HepG2 (cell line): ENCODE results near the gene MED9. TPM values are rescaled to one million over a fixed set of nuclear protein-coding genes. Genes with fewer than 3 reads are reported as not detected.

Source experiments
- ATAC-seq: fragments of 200-7000 bp; cut with Tn5 transposase; 3 replicates; pipeline ENCODE4 v1.9.1; 2020; ENCODE audit warnings: mild to moderate bottlenecking, moderate library complexity
- Bru-seq: library from RNA; stranded (reverse); fragments of 400-500 nt; gene quantifications from one replicate; lab custom pipeline; 2021; lab: Mats Ljungman, UMichigan
- BruChase-seq, 2 experiments: library from RNA; stranded (reverse); fragments of 400-500 nt; gene quantifications; one replicate each; lab custom pipeline; 2021; lab: Mats Ljungman, UMichigan
- BruUV-seq: library from RNA; stranded (reverse); fragments of 400-500 nt; replicated peaks from 2 replicates; lab custom pipeline; 2021; lab: Mats Ljungman, UMichigan
- CTCF ChIA-PET: fragments of 300-600 bp; formaldehyde crosslinking; extraction: SDS; loops from one replicate; lab custom pipeline; 2021; ENCODE audit warnings: low total read pairs, inconsistent platforms, low intra/inter-chr PET ratio; lab: Yijun Ruan, JAX
- POLR2A ChIA-PET: fragments of 350-600 bp; sonication (Branson Sonifier 250); formaldehyde crosslinking; loops from one replicate; lab custom pipeline; 2020; ENCODE audit warnings: antibody characterized with exemption, inconsistent platforms; lab: Yijun Ruan, JAX
- DNase-seq: peaks from one replicate; pipeline ENCODE4 v3.0.0-alpha.2; 2015; ENCODE audit warnings: low spot score
- FAIRE-seq: peaks from 3 replicates; lab custom pipeline; 2011; peaks lifted over from hg19 to GRCh38; lab: Jason Lieb, UNC
- H2AFZ ChIP-seq: one replicate; pipeline ENCODE4 v1.6.1; 2011; ENCODE audit warnings: low read length, inconsistent platforms
- H3K27ac ChIP-seq: fragments of 300-600 bp; 3 replicates; pipeline ENCODE4 v1.8.0; 2011; ENCODE audit warnings: mixed run types, mild to moderate bottlenecking, mixed read lengths, low read length, inconsistent platforms; ENCODE audit not compliant: insufficient read depth; ENCODE audit errors: extremely low read length
- H3K27me3 ChIP-seq, 2 experiments: fragments of 200-600 bp in 1 of 2; 2 replicates in 1 of 2; 3 replicates in 1 of 2; pipeline versions ENCODE4 v1.6.0 to v1.8.0; 2011; ENCODE audit warnings: low read length in 2 of 2, mild to moderate bottlenecking in 2 of 2, moderate library complexity in 2 of 2, inconsistent platforms in 1 of 2; ENCODE audit not compliant: insufficient read depth in 2 of 2, control insufficient read depth in 1 of 2
- H3K36me3 ChIP-seq, 2 experiments: fragments of 200-600 bp in 1 of 2; replicated peaks in 1 of 2; 2 replicates in 1 of 2; 3 replicates in 1 of 2; pipeline versions ENCODE4 v1.5.1 to v1.8.0; 2011; ENCODE audit warnings: low read length in 2 of 2, inconsistent platforms in 1 of 2; ENCODE audit not compliant: insufficient read depth in 2 of 2, control insufficient read depth in 1 of 2
- H3K4me1 ChIP-seq: 2 replicates; pipeline ENCODE4 v1.5.1; 2012; ENCODE audit warnings: low read length, inconsistent platforms; ENCODE audit not compliant: insufficient read depth
- H3K4me2 ChIP-seq: 2 replicates; pipeline ENCODE4 v1.6.0; 2011; ENCODE audit warnings: low read depth, low read length, inconsistent platforms
- H3K4me3 ChIP-seq, 3 experiments: fragments of 200-600 bp in 1 of 3; sonication (generic), shearing (Covaris generic) in 1 of 3; replicated peaks in 1 of 3; 2 replicates each; pipeline ENCODE4 v1.5.1; 2011 to 2016; ENCODE audit warnings: low read length in 3 of 3, inconsistent platforms in 2 of 3, low read depth in 2 of 3, mild to moderate bottlenecking in 2 of 3, control low read depth in 1 of 3, mixed read lengths in 1 of 3; ENCODE audit not compliant: insufficient read depth in 1 of 3
- H3K79me2 ChIP-seq: one replicate; pipeline ENCODE4 v1.6.1; 2011; ENCODE audit warnings: low read length, inconsistent platforms; ENCODE audit not compliant: insufficient read depth
- H3K9ac ChIP-seq: 2 replicates; pipeline ENCODE4 v1.6.0; 2011; ENCODE audit warnings: mild to moderate bottlenecking, low read depth, low read length, inconsistent platforms; ENCODE audit not compliant: insufficient read depth
- H3K9me3 ChIP-seq: 2 replicates; pipeline ENCODE4 v1.5.1; 2012; ENCODE audit warnings: mild to moderate bottlenecking, low read length
- H4K20me1 ChIP-seq: 2 replicates; pipeline ENCODE4 v1.6.0; 2011; ENCODE audit warnings: inconsistent platforms, mild to moderate bottlenecking, low read length, moderate library complexity; ENCODE audit not compliant: insufficient read depth
- DNMT1 ChIP-seq: sonication (generic); formaldehyde crosslinking; IDR thresholded peaks from 2 replicates; pipeline ENCODE4 v1.5.1; 2020; ENCODE audit warnings: mild to moderate bottlenecking, missing genetic modification reagents
- ELF4 ChIP-seq: sonication (generic); formaldehyde crosslinking; IDR thresholded peaks from 2 replicates; pipeline ENCODE4 v1.5.0; 2020; ENCODE audit warnings: missing genetic modification reagents, mild to moderate bottlenecking, moderate library complexity, borderline replicate concordance
- FOXC1 ChIP-seq: sonication (generic); formaldehyde crosslinking; IDR thresholded peaks from 2 replicates; pipeline ENCODE4 v1.8.0; 2022; ENCODE audit warnings: mild to moderate bottlenecking, missing genetic modification reagents, borderline replicate concordance
- HDAC2 ChIP-seq: sonication (generic); formaldehyde crosslinking; IDR thresholded peaks from 2 replicates; pipeline ENCODE4 v1.4.0; 2020; ENCODE audit warnings: missing genetic modification reagents
- MATR3 ChIP-seq: sonication (generic); formaldehyde crosslinking; IDR thresholded peaks from 2 replicates; pipeline ENCODE4 v1.4.0; 2020; ENCODE audit warnings: missing genetic modification reagents
- MED1 ChIP-seq: sonication (generic); formaldehyde crosslinking; IDR thresholded peaks from 2 replicates; pipeline ENCODE4 v1.4.0; 2020; ENCODE audit warnings: missing genetic modification reagents
- RORA ChIP-seq: sonication (generic); formaldehyde crosslinking; IDR thresholded peaks from 2 replicates; pipeline ENCODE4 v1.5.0; 2020; ENCODE audit warnings: mild to moderate bottlenecking, missing genetic modification reagents, moderate library complexity
- TCF7L2 ChIP-seq: IDR thresholded peaks from 2 replicates; pipeline ENCODE4 v1.6.1; 2011; ENCODE audit warnings: mild to moderate bottlenecking, low read depth, low read length, moderate library complexity
- ZFYVE20 ChIP-seq: sonication (generic); formaldehyde crosslinking; IDR thresholded peaks from 2 replicates; pipeline ENCODE4 v1.8.0; 2023; ENCODE audit warnings: low read depth, mild to moderate bottlenecking, moderate library complexity, missing genetic modification reagents, borderline replicate concordance
- ZIK1 ChIP-seq: sonication (generic); formaldehyde crosslinking; IDR thresholded peaks from 2 replicates; pipeline ENCODE4 v1.5.0; 2020; ENCODE audit warnings: mild to moderate bottlenecking, low read depth, missing genetic modification reagents, borderline replicate concordance
- ZNF17 ChIP-seq: sonication (generic); formaldehyde crosslinking; IDR thresholded peaks from 2 replicates; pipeline ENCODE4 v1.5.0; 2020; ENCODE audit warnings: mild to moderate bottlenecking, missing genetic modification reagents
- ZNF614 ChIP-seq: IDR thresholded peaks from 2 replicates; pipeline ENCODE4 v1.6.1; 2018; ENCODE audit warnings: missing biosample characterization, missing genetic modification reagents, inconsistent platforms, borderline replicate concordance
- ZNF737 ChIP-seq: sonication (generic); formaldehyde crosslinking; IDR thresholded peaks from 2 replicates; pipeline ENCODE4 v1.5.0; 2020; ENCODE audit warnings: missing genetic modification reagents, mild to moderate bottlenecking, borderline replicate concordance
- WGBS: methylation state at CpG from one replicate; pipeline ENCODE4 v1.1.6; 2017; ENCODE audit warnings: low lambda C conversion rate; 5-methylcytosine and 5-hydroxymethylcytosine counted together
- in situ Hi-C: cut with HindIII; loops from 2 replicates; pipeline ENCODE4 v1.10.0; 2017; ENCODE audit warnings: low pct_unique_long_range_greater_than_20kb; ENCODE audit not compliant: extremely low pct_ligation_motif_present
- intact Hi-C: fragments of 100-400 bp; cut with micrococcal nuclease; formaldehyde crosslinking; loops from one replicate; pipeline ENCODE4 v1.10.0; 2022; ENCODE audit not compliant: unreplicated experiment
- long read RNA-seq, 2 experiments: library from RNA in 1 of 2; library from polyadenylated mRNA in 1 of 2; stranded (forward) in 1 of 2; unstranded in 1 of 2; transcript quantifications; one replicate each; pipeline ENCODE4 v2.0.0, GENCODE V29; 2019 to 2022
- polyA minus RNA-seq, 3 experiments: library from RNA; depleted of rRNA, polyadenylated mRNA; stranded (reverse); fragments of >200 nt; gene quantifications; 2 replicates each; pipeline ENCODE4 v1.2.3, GENCODE V29; 2011; ENCODE audit warnings: low replicate concordance in 1 of 3
- polyA plus RNA-seq, 8 experiments: library from polyadenylated mRNA; depleted of rRNA in 3 of 8; stranded (reverse) in 7 of 8; unstranded in 1 of 8; fragments of >200 nt; fragmentation: Illumina TruSeq in 4 of 8; extraction: Trizol in 4 of 8; gene quantifications; 2 replicates each; pipeline versions ENCODE4 v1.2.1 to v1.2.3, GENCODE V29; 2011 to 2016; ENCODE audit warnings: low read depth in 4 of 8, missing spikeins in 1 of 8, mixed read lengths in 1 of 8; ENCODE audit not compliant: insufficient read depth in 1 of 8
- total RNA-seq, 5 experiments: library from RNA; depleted of rRNA; stranded (reverse); fragments of >200 nt; fragmentation: Illumina TruSeq; extraction: Trizol; gene quantifications; 2 replicates each; pipeline ENCODE4 v1.2.3, GENCODE V29; 2016; ENCODE audit warnings: low read depth in 1 of 5
- TF ChIP-seq, protein P1 (sequence below): sonication (generic); formaldehyde crosslinking; IDR thresholded peaks from 2 replicates; pipeline ENCODE4 v1.5.0; 2020; ENCODE audit warnings: missing genetic modification reagents, mild to moderate bottlenecking, borderline replicate concordance
- TF ChIP-seq, protein P2 (sequence below): sonication (generic); formaldehyde crosslinking; IDR thresholded peaks from 2 replicates; pipeline ENCODE4 v1.5.1; 2020; ENCODE audit warnings: mild to moderate bottlenecking, moderate library complexity, missing genetic modification reagents

MED9 gene, protein sequence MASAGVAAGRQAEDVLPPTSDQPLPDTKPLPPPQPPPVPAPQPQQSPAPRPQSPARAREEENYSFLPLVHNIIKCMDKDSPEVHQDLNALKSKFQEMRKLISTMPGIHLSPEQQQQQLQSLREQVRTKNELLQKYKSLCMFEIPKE
- total RNA-seq (2016; rRNA removed; fragmentation: Illumina TruSeq; extraction: Trizol) (11.7 and 15.1 TPM in 2 replicates), polyA plus RNA-seq (2011; rRNA removed) (11.9 and 14.4 TPM in 2 replicates), polyA minus RNA-seq (2011; rRNA and poly(A)+ RNA removed; ENCODE audit: low replicate concordance) (21.1 and 25.1 TPM in 2 replicates), Bru-seq, nascent RNA (percentile 81 among the genes with signal in this experiment), BruChase-seq, experiment 1, labeled RNA remaining after a 6-hour chase (percentile 62 among the genes with signal in this experiment), BruChase-seq, experiment 2, labeled RNA remaining after a 2-hour chase (percentile 73 among the genes with signal in this experiment)
- 4.0 and 4.2 TPM in 2 replicates for total RNA-seq (2016; cell fraction: cytosol; rRNA removed; fragmentation: Illumina TruSeq; extraction: Trizol; ENCODE audit: low read depth)
- 11.7 and 14.4 TPM in 2 replicates for total RNA-seq (2016; cell fraction: insoluble cytoplasmic fraction; rRNA removed; fragmentation: Illumina TruSeq; extraction: Trizol)
- 9.8 and 10.7 TPM in 2 replicates for total RNA-seq (2016; cell fraction: membrane; rRNA removed; fragmentation: Illumina TruSeq; extraction: Trizol)
- 10.8 and 11.7 TPM in 2 replicates for total RNA-seq (2016; cell fraction: nucleus; rRNA removed; fragmentation: Illumina TruSeq; extraction: Trizol)
- polyA plus RNA-seq (2011; cell fraction: cytosol; rRNA removed), result 18.3 and 21.5 TPM in 2 replicates
- 15.4 and 17.5 TPM in 2 replicates for polyA plus RNA-seq (2011; cell fraction: nucleus; rRNA removed)
- 9.2 and 11.4 TPM in 2 replicates for polyA plus RNA-seq (2012)
- polyA plus RNA-seq (2016; cell fraction: cytosol; fragmentation: Illumina TruSeq; extraction: Trizol; ENCODE audit: low read depth), result 3.0 and 3.1 TPM in 2 replicates
- polyA plus RNA-seq (2016; cell fraction: insoluble cytoplasmic fraction; fragmentation: Illumina TruSeq; extraction: Trizol; ENCODE audit: low read depth), result 11.2 and 12.0 TPM in 2 replicates
- polyA plus RNA-seq (2016; cell fraction: membrane; fragmentation: Illumina TruSeq; extraction: Trizol; ENCODE audit: low read depth), result 6.4 and 7.0 TPM in 2 replicates
- 11.4 and 12.6 TPM in 2 replicates for polyA plus RNA-seq (2016; cell fraction: nucleus; fragmentation: Illumina TruSeq; extraction: Trizol; ENCODE audit: insufficient read depth, low read depth)
- 9.8 and 9.9 TPM in 2 replicates for polyA minus RNA-seq (2011; cell fraction: cytosol; rRNA and poly(A)+ RNA removed)
- polyA minus RNA-seq (2011; cell fraction: nucleus; rRNA and poly(A)+ RNA removed), result 24.2 and 25.4 TPM in 2 replicates
- long read RNA-seq, experiment 1, transcript MED9-201 (2 exons, 2,228 nt), result major isoform, 14 of 18 reads
- long read RNA-seq, experiment 1, partial matches to known transcripts, result 0 of 18 reads
- long read RNA-seq, experiment 1, other reads (novel, unspliced or antisense), result 2 of 18 reads
- long read RNA-seq, experiment 2, transcript MED9-201 (2 exons, 2,228 nt), result major isoform, 16 of 24 reads
- long read RNA-seq, experiment 2, partial matches to known transcripts, result 0 of 24 reads
- long read RNA-seq, experiment 2, other reads (novel, unspliced or antisense), result 7 of 24 reads

DNA sequence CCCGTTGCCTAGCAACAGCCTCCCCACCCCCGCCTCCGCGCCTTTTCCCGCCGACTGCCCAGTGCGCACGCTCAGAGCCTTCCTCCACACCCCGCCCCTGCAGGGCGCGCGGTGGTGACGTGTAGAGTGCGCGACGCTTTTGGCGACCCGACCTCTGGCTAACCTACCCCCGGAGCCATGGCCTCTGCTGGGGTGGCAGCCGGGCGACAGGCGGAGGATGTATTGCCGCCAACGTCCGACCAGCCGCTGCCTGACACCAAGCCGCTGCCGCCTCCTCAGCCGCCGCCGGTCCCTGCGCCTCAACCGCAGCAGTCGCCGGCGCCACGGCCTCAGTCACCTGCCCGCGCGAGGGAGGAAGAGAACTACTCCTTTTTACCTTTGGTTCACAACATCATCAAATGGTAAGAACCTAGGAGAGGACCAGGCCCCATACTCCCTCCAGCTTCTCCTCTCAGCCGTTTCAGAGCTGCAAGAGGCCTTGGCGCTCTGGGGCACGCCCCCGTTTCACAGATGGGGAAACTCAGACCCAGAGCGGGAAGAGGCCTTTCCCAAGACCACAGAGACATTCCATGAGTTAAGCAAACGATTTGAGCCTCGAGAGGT lies at the start of gene MED9:
Gene MED9 (plus strand): TSS at position 136 of the 603 bp plus-strand sequence. CDS start 42 bp downstream, at position 178.
- TSS peak; percentile 79 for BruUV-seq
- Histone ChIP-seq H3K4me1 (peaks cover 51% of the 10 kb centered on the region), H3K79me2 (peaks cover 46% of the 10 kb centered on the region), H3K9me3 (no peaks in the 10 kb centered on the region), H3K9ac (peak within 1 kb of the TSS; percentile 98), H4K20me1 (no peaks in the 10 kb centered on the region), H3K27me3 (peaks cover 1 to 23% of the 10 kb centered on the region in 2 experiments; a peak in 3 of 5 replicates), H3K36me3 (peaks cover 7 to 22% of the 10 kb centered on the region in 2 experiments; a peak in 4 of 5 replicates), H2AFZ (peak within 1 kb of the TSS; percentile 44), H3K27ac (peak within 1 kb of the TSS; percentile 87), H3K4me3 (peak within 1 kb of the TSS; percentile 92 to 100 (median 95)), H3K4me2 (peak within 1 kb of the TSS; percentile 84)
- ChIA-PET POLR2A (interaction anchor here (1.2 kb wide), 1 partner anchor 20 kb away, joined by 4 read pairs; the partner anchor contains the start of gene RASD1), CTCF (no interaction called here)
- WGBS, result under 1% methylated on average over 28 of the region's 47 CpGs
- DNase-seq (peak; percentile 82), ATAC-seq (peak; percentile 94), FAIRE-seq (peak; percentile 30)
- intact Hi-C loops (no loop called here), in situ Hi-C loops (no loop called here)
- TF ChIP-seq DNMT1 (CRISPR knock-in tag) (peak; percentile 66; the same call in 1 of the 2 replicates), ZNF17 (CRISPR knock-in tag) (no peak), MED1 (CRISPR knock-in tag) (peak; percentile 65), ZIK1 (CRISPR knock-in tag) (0 out of 2 replicates have a peak, but pooled peaks have one; percentile 32), ELF4 (CRISPR knock-in tag) (no peak), TCF7L2 (no peak), ZNF614 (CRISPR knock-in tag) (peak; percentile 33; the same call in 1 of the 2 replicates), ZNF737 (CRISPR knock-in tag) (0 out of 2 replicates have a peak, but pooled peaks have one; percentile 63), RORA (CRISPR knock-in tag) (no peak), ZFYVE20 (CRISPR knock-in tag) (no peak), FOXC1 (CRISPR knock-in tag) (no peak), HDAC2 (peak; percentile 46; the same call in 1 of the 2 replicates), MATR3 (CRISPR knock-in tag) (no peak)
- TF ChIP-seq, protein P1, sequence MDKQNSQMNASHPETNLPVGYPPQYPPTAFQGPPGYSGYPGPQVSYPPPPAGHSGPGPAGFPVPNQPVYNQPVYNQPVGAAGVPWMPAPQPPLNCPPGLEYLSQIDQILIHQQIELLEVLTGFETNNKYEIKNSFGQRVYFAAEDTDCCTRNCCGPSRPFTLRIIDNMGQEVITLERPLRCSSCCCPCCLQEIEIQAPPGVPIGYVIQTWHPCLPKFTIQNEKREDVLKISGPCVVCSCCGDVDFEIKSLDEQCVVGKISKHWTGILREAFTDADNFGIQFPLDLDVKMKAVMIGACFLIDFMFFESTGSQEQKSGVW (CRISPR knock-in tag), result 0 out of 2 replicates have a peak, but pooled peaks have one; percentile 23
- TF ChIP-seq, protein P2, sequence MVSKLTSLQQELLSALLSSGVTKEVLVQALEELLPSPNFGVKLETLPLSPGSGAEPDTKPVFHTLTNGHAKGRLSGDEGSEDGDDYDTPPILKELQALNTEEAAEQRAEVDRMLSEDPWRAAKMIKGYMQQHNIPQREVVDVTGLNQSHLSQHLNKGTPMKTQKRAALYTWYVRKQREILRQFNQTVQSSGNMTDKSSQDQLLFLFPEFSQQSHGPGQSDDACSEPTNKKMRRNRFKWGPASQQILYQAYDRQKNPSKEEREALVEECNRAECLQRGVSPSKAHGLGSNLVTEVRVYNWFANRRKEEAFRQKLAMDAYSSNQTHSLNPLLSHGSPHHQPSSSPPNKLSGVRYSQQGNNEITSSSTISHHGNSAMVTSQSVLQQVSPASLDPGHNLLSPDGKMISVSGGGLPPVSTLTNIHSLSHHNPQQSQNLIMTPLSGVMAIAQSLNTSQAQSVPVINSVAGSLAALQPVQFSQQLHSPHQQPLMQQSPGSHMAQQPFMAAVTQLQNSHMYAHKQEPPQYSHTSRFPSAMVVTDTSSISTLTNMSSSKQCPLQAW (CRISPR knock-in tag), result peak; percentile 64; the same call in 1 of the 2 replicates
